ENCODE results near the gene CCND1.

DNA sequence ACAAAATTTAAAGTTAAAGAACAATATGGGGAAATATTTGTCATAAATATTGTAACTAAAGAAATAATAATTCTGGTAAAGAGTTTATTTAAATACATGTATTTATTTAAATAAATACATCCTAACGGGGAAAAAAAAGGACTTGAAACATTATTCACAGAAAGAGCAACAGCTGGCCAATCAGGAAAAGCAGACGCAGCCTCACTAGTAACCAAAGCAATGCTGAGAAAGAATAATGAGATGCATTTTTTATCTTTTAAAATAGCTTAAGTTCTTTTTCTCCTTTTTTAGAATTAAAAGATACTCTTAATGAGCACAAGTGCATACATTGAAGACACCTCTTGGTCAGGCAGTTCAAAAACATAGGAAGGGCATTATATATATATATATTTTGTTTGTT, 36.8 kb downstream of the CCND1 start:
- no peak for TF ChIP-seq SIN3A (IDR thresholded peaks at IDR 0.05; ENCODE audit: borderline replicate concordance, insufficient read depth, low read length)
- TF ChIP-seq, protein P1, sequence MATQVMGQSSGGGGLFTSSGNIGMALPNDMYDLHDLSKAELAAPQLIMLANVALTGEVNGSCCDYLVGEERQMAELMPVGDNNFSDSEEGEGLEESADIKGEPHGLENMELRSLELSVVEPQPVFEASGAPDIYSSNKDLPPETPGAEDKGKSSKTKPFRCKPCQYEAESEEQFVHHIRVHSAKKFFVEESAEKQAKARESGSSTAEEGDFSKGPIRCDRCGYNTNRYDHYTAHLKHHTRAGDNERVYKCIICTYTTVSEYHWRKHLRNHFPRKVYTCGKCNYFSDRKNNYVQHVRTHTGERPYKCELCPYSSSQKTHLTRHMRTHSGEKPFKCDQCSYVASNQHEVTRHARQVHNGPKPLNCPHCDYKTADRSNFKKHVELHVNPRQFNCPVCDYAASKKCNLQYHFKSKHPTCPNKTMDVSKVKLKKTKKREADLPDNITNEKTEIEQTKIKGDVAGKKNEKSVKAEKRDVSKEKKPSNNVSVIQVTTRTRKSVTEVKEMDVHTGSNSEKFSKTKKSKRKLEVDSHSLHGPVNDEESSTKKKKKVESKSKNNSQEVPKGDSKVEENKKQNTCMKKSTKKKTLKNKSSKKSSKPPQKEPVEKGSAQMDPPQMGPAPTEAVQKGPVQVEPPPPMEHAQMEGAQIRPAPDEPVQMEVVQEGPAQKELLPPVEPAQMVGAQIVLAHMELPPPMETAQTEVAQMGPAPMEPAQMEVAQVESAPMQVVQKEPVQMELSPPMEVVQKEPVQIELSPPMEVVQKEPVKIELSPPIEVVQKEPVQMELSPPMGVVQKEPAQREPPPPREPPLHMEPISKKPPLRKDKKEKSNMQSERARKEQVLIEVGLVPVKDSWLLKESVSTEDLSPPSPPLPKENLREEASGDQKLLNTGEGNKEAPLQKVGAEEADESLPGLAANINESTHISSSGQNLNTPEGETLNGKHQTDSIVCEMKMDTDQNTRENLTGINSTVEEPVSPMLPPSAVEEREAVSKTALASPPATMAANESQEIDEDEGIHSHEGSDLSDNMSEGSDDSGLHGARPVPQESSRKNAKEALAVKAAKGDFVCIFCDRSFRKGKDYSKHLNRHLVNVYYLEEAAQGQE (IDR thresholded peaks at IDR 0.05; ENCODE audit: insufficient read depth in 1 of 2, low read depth in 2 of 2, low read length in 2 of 2): no peak

Measured in PFSK-1 (cell line).